DND-41 (cell line): ENCODE data around the gene PMEL.

ENCODE experiments used
- ATAC-seq: fragments of 200-7000 bp; cut with Tn5 transposase; 3 replicates; pipeline ENCODE4 v1.9.1; 2021; ENCODE audit warnings: low read depth; ENCODE audit not compliant: insufficient read depth
- DNase-seq: peaks from one replicate; pipeline ENCODE4 v3.0.0-alpha.2; 2020
- H2AFZ ChIP-seq: 2 replicates; pipeline ENCODE4 v1.6.0; 2012; ENCODE audit warnings: low read depth, low read length
- H3K27ac ChIP-seq: 2 replicates; pipeline ENCODE4 v1.5.1; 2012; ENCODE audit warnings: low read length, inconsistent platforms
- H3K27me3 ChIP-seq: fragments of 200-600 bp; sonication (generic); 2 replicates; pipeline ENCODE4 v1.6.0; 2012; ENCODE audit warnings: low read length, mild to moderate bottlenecking, inconsistent platforms; ENCODE audit not compliant: insufficient read depth, poor library complexity
- H3K36me3 ChIP-seq: 2 replicates; pipeline ENCODE4 v1.5.1; 2012; ENCODE audit warnings: low read length, inconsistent platforms; ENCODE audit not compliant: insufficient read depth
- H3K4me1 ChIP-seq: 2 replicates; pipeline ENCODE4 v1.5.1; 2012; ENCODE audit warnings: mild to moderate bottlenecking, low read length; ENCODE audit not compliant: insufficient read depth
- H3K4me2 ChIP-seq: 2 replicates; pipeline ENCODE4 v1.6.0; 2012; ENCODE audit warnings: mild to moderate bottlenecking, moderate library complexity, low read length, inconsistent platforms; ENCODE audit not compliant: insufficient read depth
- H3K4me3 ChIP-seq, 2 experiments: fragments of 200-600 bp in 1 of 2; shearing (Covaris generic) in 1 of 2; 2 replicates each; pipeline ENCODE4 v1.5.1; 2012 to 2016; ENCODE audit warnings: inconsistent platforms in 2 of 2, low read length in 2 of 2, mild to moderate bottlenecking in 2 of 2, low read depth in 1 of 2, moderate library complexity in 1 of 2
- H3K79me2 ChIP-seq: 2 replicates; pipeline ENCODE4 v1.6.0; 2012; ENCODE audit warnings: low read length, inconsistent platforms; ENCODE audit not compliant: insufficient read depth
- H3K9ac ChIP-seq: 2 replicates; pipeline ENCODE4 v1.6.0; 2012; ENCODE audit warnings: low read depth, mild to moderate bottlenecking, inconsistent platforms, low read length, moderate library complexity
- H3K9me3 ChIP-seq: 2 replicates; pipeline ENCODE4 v1.5.1; 2012; ENCODE audit warnings: low read length, moderate library complexity, mild to moderate bottlenecking, inconsistent platforms; ENCODE audit not compliant: insufficient read depth, severe bottlenecking
- H4K20me1 ChIP-seq: 2 replicates; pipeline ENCODE4 v1.6.0; 2012; ENCODE audit warnings: low read length; ENCODE audit not compliant: insufficient read depth
- CTCF ChIP-seq: IDR thresholded peaks from 2 replicates; pipeline ENCODE4 v1.5.1; 2012; ENCODE audit warnings: borderline replicate concordance, low read length, moderate library complexity, mild to moderate bottlenecking; ENCODE audit not compliant: poor library complexity, severe bottlenecking; ENCODE audit errors: extremely low read depth
- EZH2 ChIP-seq: IDR thresholded peaks from 3 replicates; pipeline ENCODE4 v1.6.1; 2012; ENCODE audit warnings: borderline replicate concordance, low read depth, mild to moderate bottlenecking, moderate library complexity, low read length, inconsistent platforms; ENCODE audit not compliant: severe bottlenecking

The PMEL gene

GRCh38 chr12:55957106-55957859 lies 8.6 kb downstream of the PMEL start:
- Histone ChIP-seq H3K4me3 (no peak overlapping the region), H3K36me3 (peaks cover 27% of the 10 kb centered on the region), H4K20me1 (no peaks in the 10 kb centered on the region), H3K9ac (no peak overlapping the region), H3K79me2 (no peaks in the 10 kb centered on the region), H3K27me3 (no peaks in the 10 kb centered on the region), H3K4me1 (no peaks in the 10 kb centered on the region), H3K4me2 (no peak overlapping the region), H2AFZ (no peak overlapping the region), H3K27ac (no peak overlapping the region), H3K9me3 (no peaks in the 10 kb centered on the region)
- DNase-seq (no peak), ATAC-seq (no peak)
- TF ChIP-seq CTCF: no peak
- TF ChIP-seq EZH2: no peak

- Histone ChIP-seq H3K4me2 (no peak overlapping the region), H3K4me3 (no peak overlapping the region), H2AFZ (no peak overlapping the region), H3K9me3 (no peaks in the 10 kb centered on the region), H3K4me1 (no peaks in the 10 kb centered on the region), H4K20me1 (0 out of 2 replicates have a peak, but pooled peaks cover 3% of the 10 kb centered on the region), H3K36me3 (peaks cover 40% of the 10 kb centered on the region), H3K27me3 (no peaks in the 10 kb centered on the region), H3K79me2 (no peaks in the 10 kb centered on the region), H3K27ac (no peak overlapping the region), H3K9ac (no peak overlapping the region)
- ATAC-seq (peak; percentile 83), DNase-seq (peak; percentile 71)
- no peak for TF ChIP-seq EZH2
- TF ChIP-seq CTCF: peak; percentile 74
Observed at GRCh38 chr12:55955800-55956508, 9.9 kb downstream of the PMEL start.

- Histone ChIP-seq H3K27ac (no peak overlapping the region), H3K9me3 (no peaks in the 10 kb centered on the region), H4K20me1 (0 out of 2 replicates have a peak, but pooled peaks cover 3% of the 10 kb centered on the region), H3K4me2 (no peak overlapping the region), H3K79me2 (no peaks in the 10 kb centered on the region), H2AFZ (no peak overlapping the region), H3K36me3 (peaks cover 46% of the 10 kb centered on the region), H3K4me3 (no peak overlapping the region), H3K27me3 (no peaks in the 10 kb centered on the region), H3K4me1 (no peaks in the 10 kb centered on the region), H3K9ac (no peak overlapping the region)
- TF ChIP-seq EZH2 (no peak), CTCF (no peak)
- DNase-seq (peak; percentile 15), ATAC-seq (peak; percentile 33)
Observed at GRCh38 chr12:55955344-55955743, 10.5 kb downstream of the PMEL start.
